Neuronal stem cell (in vitro differentiated cells): ENCODE measurements around the gene ACSF2.

Experiments
- DNase-seq: peaks from one replicate; pipeline ENCODE4 v3.0.0-alpha.2; 2013; ENCODE audit warnings: low spot score
- H2AFZ ChIP-seq: one replicate; pipeline ENCODE4 v1.6.1; 2013; ENCODE audit warnings: mild to moderate bottlenecking, low read length, inconsistent platforms
- H2AK5ac ChIP-seq: 2 replicates; pipeline ENCODE4 v1.6.1; 2013; ENCODE audit warnings: low read depth, mild to moderate bottlenecking, inconsistent platforms, low read length, moderate library complexity, mixed read lengths
- H2BK120ac ChIP-seq: 2 replicates; pipeline ENCODE4 v1.6.1; 2013; ENCODE audit warnings: low read depth, mild to moderate bottlenecking, inconsistent platforms, low read length, moderate library complexity, mixed read lengths
- H2BK12ac ChIP-seq: one replicate; pipeline ENCODE4 v1.6.1; 2013; ENCODE audit warnings: low read length, inconsistent platforms
- H2BK15ac ChIP-seq: 2 replicates; pipeline ENCODE4 v1.6.1; 2013; ENCODE audit warnings: mild to moderate bottlenecking, low read length, inconsistent platforms, mixed read lengths
- H2BK5ac ChIP-seq: one replicate; pipeline ENCODE4 v1.6.1; 2013; ENCODE audit warnings: inconsistent platforms, mild to moderate bottlenecking, low read length, moderate library complexity
- H3K14ac ChIP-seq: one replicate; pipeline ENCODE4 v1.6.1; 2013; ENCODE audit warnings: low read length, inconsistent platforms
- H3K18ac ChIP-seq: 2 replicates; pipeline ENCODE4 v1.6.1; 2013; ENCODE audit warnings: low read length, inconsistent platforms
- H3K23ac ChIP-seq: 2 replicates; pipeline ENCODE4 v1.6.1; 2013; ENCODE audit warnings: low read depth, mild to moderate bottlenecking, mixed read lengths, low read length, inconsistent platforms; ENCODE audit not compliant: poor library complexity
- H3K27ac ChIP-seq: replicated peaks from 3 replicates; pipeline ENCODE4 v1.5.1; 2013; ENCODE audit warnings: low read length, inconsistent platforms
- H3K27me3 ChIP-seq, 3 experiments: 2 replicates each; pipeline ENCODE4 v1.6.1; 2013; ENCODE audit warnings: low read length in 3 of 3, mild to moderate bottlenecking in 2 of 3, inconsistent platforms in 1 of 3, low read depth in 1 of 3, mixed read lengths in 1 of 3, moderate library complexity in 1 of 3; ENCODE audit not compliant: control insufficient read depth in 3 of 3, insufficient read depth in 3 of 3
- H3K36me3 ChIP-seq, 2 donors: replicated peaks in 1 of 2; 2 replicates each; pipeline ENCODE4 v1.6.1; 2013; ENCODE audit warnings: low read length in 2 of 2; ENCODE audit not compliant: control insufficient read depth in 2 of 2, insufficient read depth in 2 of 2
- H3K4ac ChIP-seq: 2 replicates; pipeline ENCODE4 v1.6.1; 2013; ENCODE audit warnings: inconsistent platforms, mild to moderate bottlenecking, low read length, moderate library complexity
- H3K4me1 ChIP-seq, 2 donors: 1 replicate in 1 of 2; 2 replicates in 1 of 2; pipeline ENCODE4 v1.6.1; 2013; ENCODE audit warnings: low read length in 2 of 2, low read depth in 1 of 2; ENCODE audit not compliant: control insufficient read depth in 2 of 2, insufficient read depth in 1 of 2
- H3K4me2 ChIP-seq: one replicate; pipeline ENCODE4 v1.6.1; 2013; ENCODE audit warnings: mild to moderate bottlenecking, low read length, inconsistent platforms; ENCODE audit not compliant: insufficient read depth, poor library complexity, severe bottlenecking
- H3K4me3 ChIP-seq, 2 donors: 2 replicates each; pipeline ENCODE4 v1.5.1; 2013; ENCODE audit warnings: low read length in 2 of 2, mild to moderate bottlenecking in 2 of 2, inconsistent platforms in 1 of 2, moderate library complexity in 1 of 2
- H3K79me1 ChIP-seq: one replicate; pipeline ENCODE4 v1.6.1; 2013; ENCODE audit warnings: low read depth, mild to moderate bottlenecking, inconsistent platforms, low read length, moderate library complexity
- H3K9ac ChIP-seq: one replicate; pipeline ENCODE4 v1.6.1; 2013; ENCODE audit warnings: mild to moderate bottlenecking, low read depth, low read length, inconsistent platforms; ENCODE audit not compliant: poor library complexity
- H3K9me3 ChIP-seq, 2 donors: replicated peaks in 1 of 2; 2 replicates each; pipeline versions ENCODE3 to v1.6.1; 2013; ENCODE audit warnings: low read length in 2 of 2, mild to moderate bottlenecking in 2 of 2, inconsistent platforms in 1 of 2, low read depth in 1 of 2, mixed read lengths in 1 of 2, moderate library complexity in 1 of 2; ENCODE audit not compliant: control insufficient read depth in 2 of 2, insufficient read depth in 1 of 2
- H4K8ac ChIP-seq: one replicate; pipeline ENCODE4 v1.6.1; 2013; ENCODE audit warnings: low read depth, mild to moderate bottlenecking, inconsistent platforms, low read length, moderate library complexity
- H4K91ac ChIP-seq: one replicate; pipeline ENCODE4 v1.6.1; 2013; ENCODE audit warnings: low read length, low read depth, mild to moderate bottlenecking, inconsistent platforms; ENCODE audit not compliant: poor library complexity
- WGBS, 2 donors: extraction: QIAGEN DNeasy Blood & Tissue Kit; methylation state at CpG; one replicate each; pipeline ENCODE4 v1.1.7; 2013; ENCODE audit warnings: missing lambda C conversion rate in 2 of 2, mixed read lengths in 1 of 2; ENCODE audit not compliant: insufficient read length in 2 of 2, insufficient replicate concordance in 1 of 2; ENCODE audit errors: extremely low coverage in 2 of 2; 5-methylcytosine and 5-hydroxymethylcytosine counted together

ACSF2 gene

DNA sequence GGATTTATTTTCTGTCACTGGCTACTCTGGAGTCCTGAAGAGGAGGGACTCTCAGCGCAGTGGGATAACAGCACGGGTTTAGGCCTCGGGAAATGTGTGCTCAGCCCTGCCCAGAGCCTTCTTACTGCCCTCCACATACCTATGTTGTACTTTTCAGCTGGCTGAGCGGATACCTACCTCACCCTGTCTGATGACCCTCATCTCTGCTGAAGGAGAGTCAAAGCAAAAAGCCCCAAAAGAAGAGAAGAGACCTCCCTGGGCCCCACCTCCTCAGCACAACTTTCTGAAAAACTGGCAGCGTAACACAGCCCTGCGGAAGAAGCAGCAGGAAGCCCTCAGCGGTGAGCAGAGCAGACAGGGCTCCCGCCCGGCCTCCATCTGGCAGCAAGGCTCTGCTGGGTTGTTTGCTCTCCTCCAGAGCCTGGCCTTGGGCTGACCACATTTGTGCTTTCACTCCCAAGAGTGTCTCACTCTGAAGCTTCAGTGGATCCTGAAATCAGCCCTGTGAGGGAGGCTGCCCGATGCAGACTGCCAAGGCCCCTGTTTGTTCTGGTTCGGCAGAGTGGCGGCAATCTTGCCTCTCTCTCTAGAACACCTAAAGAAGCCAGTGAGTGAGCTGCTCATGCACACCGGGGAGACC, 92.5 kb downstream of the ACSF2 start:
- Histone ChIP-seq H3K23ac (no peak overlapping the region), H4K91ac (no peak overlapping the region), H2BK15ac (no peak overlapping the region), H3K27ac (no peak overlapping the region), H3K4ac (no peak overlapping the region), H4K8ac (no peak overlapping the region), H2BK120ac (no peak overlapping the region), H2BK5ac (no peak overlapping the region), H2AFZ (peak overlapping the region; percentile 75), H3K4me1 (peaks cover 11 to 13% of the 10 kb centered on the region in 2 donors), H3K9me3 (no peaks in the 10 kb centered on the region), H3K4me3 (no peak overlapping the region), H3K79me1 (no peaks in the 10 kb centered on the region), H3K4me2 (no peak overlapping the region), H3K36me3 (no peaks in the 10 kb centered on the region), H2BK12ac (no peak overlapping the region), H3K27me3 (peaks cover 0 to 38% (median 0%) of the 10 kb centered on the region in 3 experiments), H3K18ac (peak overlapping the region; percentile 3), H2AK5ac (no peak overlapping the region), H3K9ac (no peak overlapping the region), H3K14ac (no peak overlapping the region)
- DNase-seq = no peak
- no CpG with 5 or more reads among the region's 13 CpGs for WGBS, 2 donors

DNA sequence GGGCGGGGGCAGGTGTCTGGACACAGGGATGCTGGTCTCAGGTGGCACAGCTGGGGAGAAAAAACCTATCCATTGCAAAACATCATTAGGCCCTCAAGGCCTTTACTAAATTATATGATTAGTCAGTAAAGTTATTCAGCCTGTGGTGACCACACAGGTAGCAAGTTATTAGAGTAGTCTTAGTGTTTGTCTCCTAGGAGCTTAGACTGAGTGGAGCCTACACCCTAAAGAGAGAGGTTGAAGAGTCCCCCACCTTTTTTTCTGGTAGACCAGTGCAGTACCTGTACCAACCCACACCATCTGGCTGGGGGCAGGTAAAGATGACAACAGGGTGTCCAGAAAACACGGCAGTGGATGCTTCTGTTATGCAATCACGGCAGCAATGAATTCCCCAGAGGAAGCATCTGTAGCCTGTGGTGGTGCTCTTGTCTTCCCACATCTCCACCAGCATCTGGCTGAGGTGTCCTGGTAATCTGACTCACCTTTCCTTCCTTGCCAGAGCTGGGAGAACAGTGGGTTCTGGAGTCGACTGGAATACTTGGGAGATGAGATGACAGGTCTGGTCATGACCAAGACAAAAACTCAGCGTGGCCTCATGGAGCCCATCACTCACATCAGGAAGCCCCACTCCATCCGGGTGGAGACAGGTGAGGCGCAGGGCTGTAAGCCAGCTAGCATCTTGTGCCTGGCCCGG, 93.3 kb downstream of the ACSF2 start:
- Histone ChIP-seq H4K91ac (no peak overlapping the region), H2BK5ac (no peak overlapping the region), H2BK12ac (no peak overlapping the region), H2BK120ac (no peak overlapping the region), H3K4ac (no peak overlapping the region), H2AK5ac (no peak overlapping the region), H3K9ac (no peak overlapping the region), H3K18ac (no peak overlapping the region), H3K79me1 (no peaks in the 10 kb centered on the region), H3K4me1 (peaks cover 7 to 10% of the 10 kb centered on the region in 2 donors), H3K4me2 (no peak overlapping the region), H2AFZ (no peak overlapping the region), H3K27ac (no peak overlapping the region), H3K14ac (no peak overlapping the region), H3K4me3 (no peak overlapping the region), H2BK15ac (no peak overlapping the region), H3K36me3 (no peaks in the 10 kb centered on the region), H4K8ac (no peak overlapping the region), H3K23ac (no peak overlapping the region), H3K9me3 (no peaks in the 10 kb centered on the region), H3K27me3 (peaks cover 0 to 45% (median 0%) of the 10 kb centered on the region in 3 experiments)
- no peak for DNase-seq
- WGBS, 2 donors = no CpG with 5 or more reads among the region's 8 CpGs

DNA sequence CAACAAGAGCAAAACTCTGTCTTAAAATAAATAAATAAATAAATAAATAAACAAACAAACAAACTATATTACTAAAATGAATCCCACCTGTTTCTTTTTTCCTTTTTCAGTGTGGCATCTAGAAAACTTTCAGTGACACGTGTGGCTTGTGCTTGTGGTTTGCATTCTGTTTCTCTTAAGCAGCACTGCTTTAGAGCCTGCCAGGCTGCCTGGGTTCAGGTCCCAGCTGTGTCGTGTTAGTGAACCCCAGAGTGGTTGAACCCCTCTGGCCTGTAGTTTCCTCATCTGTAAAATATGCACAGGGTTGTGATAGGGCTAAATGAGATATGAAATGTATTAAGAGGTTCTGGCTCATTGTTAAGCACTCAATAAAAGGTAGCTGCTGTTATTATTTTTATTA, 94.5 kb downstream of the ACSF2 start:
- Histone ChIP-seq H4K91ac (no peak overlapping the region), H3K27ac (no peak overlapping the region), H3K23ac (no peak overlapping the region), H3K27me3 (peaks cover 0 to 47% (median 0%) of the 10 kb centered on the region in 3 experiments), H2BK5ac (no peak overlapping the region), H3K9ac (no peak overlapping the region), H3K18ac (no peak overlapping the region), H3K79me1 (no peaks in the 10 kb centered on the region), H3K4me3 (no peak overlapping the region), H3K9me3 (no peaks in the 10 kb centered on the region), H3K4me2 (no peak overlapping the region), H2BK12ac (no peak overlapping the region), H2AFZ (no peak overlapping the region), H2AK5ac (no peak overlapping the region), H3K36me3 (no peaks in the 10 kb centered on the region), H3K4me1 (peaks cover 0 to 3% of the 10 kb centered on the region in 2 donors), H3K4ac (no peak overlapping the region), H2BK15ac (no peak overlapping the region), H2BK120ac (no peak overlapping the region), H3K14ac (no peak overlapping the region), H4K8ac (no peak overlapping the region)
- WGBS, 2 donors = no CpG with 5 or more reads among the region's 2 CpGs
- no peak for DNase-seq

DNA sequence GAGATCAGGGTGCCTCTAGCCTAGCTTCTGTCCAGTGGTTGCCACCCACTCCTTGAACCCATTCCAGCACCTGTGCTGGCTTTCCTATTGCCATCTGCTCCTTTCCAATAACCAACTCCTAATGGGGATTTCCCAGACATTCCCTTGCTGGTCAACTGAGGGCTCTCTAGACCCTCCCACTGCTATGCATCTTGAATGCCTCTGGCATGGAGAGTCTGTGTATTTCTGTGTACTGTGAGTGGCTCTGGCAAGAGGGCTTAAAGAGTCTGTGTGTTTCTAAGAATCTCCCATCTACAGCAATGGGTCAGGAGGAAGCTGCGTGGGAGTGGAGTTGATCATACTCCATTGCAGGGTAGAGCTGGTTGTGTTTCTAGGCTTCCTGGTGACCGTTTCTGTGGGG, 95.5 kb downstream of the ACSF2 start:
- WGBS, 2 donors = no CpG with 5 or more reads among the region's 2 CpGs
- Histone ChIP-seq H4K91ac (no peak overlapping the region), H3K36me3 (no peaks in the 10 kb centered on the region), H3K14ac (no peak overlapping the region), H3K27me3 (peaks cover 0 to 50% (median 0%) of the 10 kb centered on the region in 3 experiments), H3K27ac (no peak overlapping the region), H2BK120ac (no peak overlapping the region), H3K4ac (no peak overlapping the region), H3K18ac (no peak overlapping the region), H3K4me3 (no peak overlapping the region), H3K9me3 (no peaks in the 10 kb centered on the region), H3K23ac (no peak overlapping the region), H2BK15ac (no peak overlapping the region), H2BK12ac (no peak overlapping the region), H3K4me1 (peaks cover 0 to 2% of the 10 kb centered on the region in 2 donors), H3K4me2 (no peak overlapping the region), H4K8ac (no peak overlapping the region), H2BK5ac (no peak overlapping the region), H2AK5ac (no peak overlapping the region), H2AFZ (no peak overlapping the region), H3K9ac (no peak overlapping the region), H3K79me1 (no peaks in the 10 kb centered on the region)
- no peak for DNase-seq
